ENCODE data around the gene RAP2A. TPM values are rescaled to one million over a fixed set of nuclear protein-coding genes. Genes with fewer than 3 reads are reported as not detected.

The RAP2A gene
- total RNA-seq, 1 donor from 2014 or later = 31.3 TPM

DNA sequence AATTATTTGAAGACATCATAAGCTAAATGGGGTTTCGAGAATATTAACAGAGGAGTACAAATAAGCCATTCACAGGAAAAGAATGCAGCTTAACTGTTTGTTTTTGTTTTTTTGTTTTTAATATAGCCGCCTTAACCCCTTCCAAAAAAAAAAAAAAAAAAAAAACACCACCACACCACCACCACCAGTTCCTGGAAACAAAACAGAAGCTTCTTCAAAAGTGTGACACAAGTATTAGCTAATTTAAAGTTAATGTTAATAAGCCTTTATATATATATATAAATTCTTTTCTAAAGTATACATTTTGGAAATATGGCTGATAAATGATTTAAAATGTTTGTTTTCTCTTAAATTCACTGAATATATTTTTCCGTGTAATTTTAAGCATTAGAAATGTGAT, 1.4 kb downstream of the RAP2A start:
- H3K4me3 Mint-ChIP-seq = peak overlapping the region; percentile 92
- H3K36me3 Mint-ChIP-seq = no peaks in the 10 kb centered on the region
- H3K9me3 Mint-ChIP-seq = no peaks in the 10 kb centered on the region
- DNase-seq (ENCODE audit: low spot score in 2 of 2, unreplicated experiment in 2 of 2) = no peak
- H3K4me1 Mint-ChIP-seq = peaks cover 39% of the 10 kb centered on the region
- H3K27me3 Mint-ChIP-seq (ENCODE audit: low read depth) = no peaks in the 10 kb centered on the region
- H3K27ac Mint-ChIP-seq = peak overlapping the region; percentile 94
- TF ChIP-seq, protein P1, sequence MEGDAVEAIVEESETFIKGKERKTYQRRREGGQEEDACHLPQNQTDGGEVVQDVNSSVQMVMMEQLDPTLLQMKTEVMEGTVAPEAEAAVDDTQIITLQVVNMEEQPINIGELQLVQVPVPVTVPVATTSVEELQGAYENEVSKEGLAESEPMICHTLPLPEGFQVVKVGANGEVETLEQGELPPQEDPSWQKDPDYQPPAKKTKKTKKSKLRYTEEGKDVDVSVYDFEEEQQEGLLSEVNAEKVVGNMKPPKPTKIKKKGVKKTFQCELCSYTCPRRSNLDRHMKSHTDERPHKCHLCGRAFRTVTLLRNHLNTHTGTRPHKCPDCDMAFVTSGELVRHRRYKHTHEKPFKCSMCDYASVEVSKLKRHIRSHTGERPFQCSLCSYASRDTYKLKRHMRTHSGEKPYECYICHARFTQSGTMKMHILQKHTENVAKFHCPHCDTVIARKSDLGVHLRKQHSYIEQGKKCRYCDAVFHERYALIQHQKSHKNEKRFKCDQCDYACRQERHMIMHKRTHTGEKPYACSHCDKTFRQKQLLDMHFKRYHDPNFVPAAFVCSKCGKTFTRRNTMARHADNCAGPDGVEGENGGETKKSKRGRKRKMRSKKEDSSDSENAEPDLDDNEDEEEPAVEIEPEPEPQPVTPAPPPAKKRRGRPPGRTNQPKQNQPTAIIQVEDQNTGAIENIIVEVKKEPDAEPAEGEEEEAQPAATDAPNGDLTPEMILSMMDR (IDR thresholded peaks at IDR 0.05; ENCODE audit: unreplicated experiment) = no peak

DNA sequence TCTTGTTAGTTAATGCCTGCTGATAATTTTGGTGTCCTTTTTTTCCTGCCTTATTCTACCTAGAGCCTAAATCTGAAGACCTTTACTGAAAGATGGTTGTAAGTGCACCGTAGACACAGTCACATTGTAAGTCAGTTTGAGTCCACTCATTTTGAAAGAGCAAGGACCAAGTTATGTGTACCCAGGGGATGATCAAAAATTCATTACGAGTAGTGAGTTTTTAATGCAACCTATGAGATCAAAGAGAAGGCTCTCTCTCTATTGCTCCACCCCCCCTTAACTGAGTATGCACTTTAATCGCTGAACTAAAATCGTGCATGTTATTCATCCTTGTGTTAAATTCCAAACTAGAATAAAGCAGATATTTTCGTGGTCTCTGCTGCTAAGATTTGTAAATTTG, 1.8 kb downstream of the RAP2A start:
- H3K27ac Mint-ChIP-seq = peak overlapping the region; percentile 57
- H3K36me3 Mint-ChIP-seq = no peaks in the 10 kb centered on the region

DNA sequence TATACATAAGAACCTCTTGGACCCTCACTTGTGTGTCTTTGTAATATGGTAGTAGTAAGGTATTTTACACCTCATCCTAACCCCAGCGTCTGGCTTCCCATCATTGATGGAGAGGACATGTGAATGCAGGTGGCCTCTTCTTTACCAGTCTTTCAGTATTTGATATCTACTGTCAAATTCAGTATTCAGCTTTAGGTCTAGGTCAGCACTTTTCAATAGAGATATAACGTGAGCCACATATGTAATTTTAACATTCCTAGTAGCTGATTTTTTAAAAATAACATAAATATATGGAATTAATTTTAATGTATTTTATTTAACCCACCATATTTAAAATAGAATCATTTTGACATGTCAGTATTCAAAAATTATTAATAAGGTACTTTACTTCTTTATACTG, 2.9 kb downstream of the RAP2A start:
- peak overlapping the region; percentile 92 for H3K4me3 Mint-ChIP-seq
- no peaks in the 10 kb centered on the region for H3K27me3 Mint-ChIP-seq (ENCODE audit: low read depth)
- H3K9me3 Mint-ChIP-seq = no peaks in the 10 kb centered on the region
- no peak overlapping the region for H3K27ac Mint-ChIP-seq
- DNase-seq (ENCODE audit: low spot score in 2 of 2, unreplicated experiment in 2 of 2) = no peak
- peaks cover 30% of the 10 kb centered on the region for H3K4me1 Mint-ChIP-seq
- no peaks in the 10 kb centered on the region for H3K36me3 Mint-ChIP-seq
- TF ChIP-seq, protein P1 (IDR thresholded peaks at IDR 0.05; ENCODE audit: unreplicated experiment) = no peak

More for the DNA sequence above, 1.8 kb downstream of the RAP2A start:
- no peak for DNase-seq (ENCODE audit: low spot score in 2 of 2, unreplicated experiment in 2 of 2)
- TF ChIP-seq, protein P1 (IDR thresholded peaks at IDR 0.05; ENCODE audit: unreplicated experiment) = no peak
- no peaks in the 10 kb centered on the region for H3K27me3 Mint-ChIP-seq (ENCODE audit: low read depth)
- H3K4me3 Mint-ChIP-seq = peak overlapping the region; percentile 92
- peaks cover 38% of the 10 kb centered on the region for H3K4me1 Mint-ChIP-seq
- H3K9me3 Mint-ChIP-seq = no peaks in the 10 kb centered on the region

DNA sequence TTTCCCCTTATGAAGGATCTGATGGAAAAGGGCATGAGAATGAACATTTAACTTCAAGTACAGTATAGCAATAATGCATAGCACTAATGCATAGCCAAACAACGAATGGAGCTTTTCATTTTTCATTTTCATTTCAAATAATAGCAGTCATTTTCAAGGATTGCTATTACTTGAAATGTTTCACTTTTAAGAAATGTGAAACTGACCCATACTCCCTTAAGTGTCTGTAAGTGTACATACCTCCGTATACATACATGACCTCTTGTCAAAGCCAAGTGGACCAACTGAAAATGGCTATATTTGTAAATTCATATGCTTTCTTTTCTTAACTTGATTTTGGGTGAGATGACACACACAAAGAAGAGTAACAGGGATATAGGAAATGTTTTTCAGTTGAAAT, 3.8 kb downstream of the RAP2A start:
- Mint-ChIP-seq H3K4me1 (peaks cover 24% of the 10 kb centered on the region), H3K9me3 (no peaks in the 10 kb centered on the region), H3K4me3 (no peak overlapping the region), H3K27ac (no peak overlapping the region), H3K36me3 (no peaks in the 10 kb centered on the region), H3K27me3 (ENCODE audit: low read depth) (no peaks in the 10 kb centered on the region)
- TF ChIP-seq, protein P1 (IDR thresholded peaks at IDR 0.05; ENCODE audit: unreplicated experiment) = no peak
- no peak for DNase-seq (ENCODE audit: low spot score in 2 of 2, unreplicated experiment in 2 of 2)

DNA sequence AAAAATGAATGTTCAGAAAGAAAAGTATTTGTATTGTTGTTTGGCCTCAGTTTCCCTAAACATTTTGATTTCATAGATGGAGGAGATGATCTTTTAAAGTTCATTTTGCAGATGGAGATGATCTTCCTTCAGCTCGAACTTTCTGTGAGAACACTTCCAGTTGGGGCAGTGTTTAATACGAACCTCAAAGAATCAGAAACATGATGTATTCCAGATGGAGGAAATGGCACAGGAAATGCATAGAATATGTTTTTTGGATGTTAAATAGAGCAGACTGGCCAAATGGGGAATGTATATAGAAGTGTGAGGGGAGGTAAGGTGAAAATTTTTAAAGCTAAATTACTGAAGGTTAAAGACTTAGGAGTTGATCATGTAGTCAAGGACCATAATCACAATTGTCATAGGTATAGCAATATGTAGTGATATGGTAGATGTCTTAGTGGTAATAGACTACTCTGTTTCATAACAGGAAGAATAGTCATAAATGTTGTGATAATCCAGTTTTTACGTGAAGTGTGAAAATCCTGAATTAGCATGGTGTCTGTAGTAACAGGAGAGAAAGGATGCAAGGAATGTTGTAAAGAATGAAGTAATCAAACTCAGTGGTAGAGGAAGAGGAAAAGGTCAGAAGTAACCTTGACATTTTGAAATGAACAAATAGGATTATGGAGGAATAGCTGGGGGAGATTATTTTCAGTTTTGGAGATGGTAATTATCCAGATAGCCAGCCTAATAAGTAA, 5.1 kb downstream of the RAP2A start:
- Mint-ChIP-seq H3K9me3 (no peaks in the 10 kb centered on the region), H3K27ac (no peak overlapping the region), H3K27me3 (ENCODE audit: low read depth) (no peaks in the 10 kb centered on the region), H3K36me3 (no peaks in the 10 kb centered on the region), H3K4me1 (peaks cover 24% of the 10 kb centered on the region), H3K4me3 (no peak overlapping the region)
- no peak for DNase-seq (ENCODE audit: low spot score in 2 of 2, unreplicated experiment in 2 of 2)
- TF ChIP-seq, protein P1 (IDR thresholded peaks at IDR 0.05; ENCODE audit: unreplicated experiment) = no peak

Data from mesothelial cell of epicardium (in vitro differentiated cells).